ENCODE results near the gene WDR46.

Gene WDR46

DNA sequence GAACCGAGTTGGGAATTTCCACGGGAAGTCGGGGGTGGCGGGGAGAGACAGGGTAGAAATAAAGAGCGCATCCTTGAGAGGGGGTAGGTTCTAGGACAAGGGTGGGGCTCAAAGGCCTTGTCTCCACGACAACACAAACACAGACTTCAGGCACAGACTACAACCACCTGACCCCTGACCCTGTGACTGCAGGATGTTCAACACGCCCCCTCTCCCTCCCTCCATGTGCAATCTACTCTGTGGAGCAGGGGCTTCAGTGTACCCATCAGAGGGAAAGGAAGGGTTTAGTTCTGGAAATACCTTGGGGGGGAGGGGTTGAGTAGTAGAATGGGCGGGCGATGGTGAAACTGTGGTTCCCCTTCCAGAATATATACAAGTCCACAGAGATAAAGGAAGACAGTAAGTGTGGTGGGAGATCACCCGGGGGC, 25.5 kb upstream of the WDR46 start:
- peak overlapping the region; percentile 89 for H3K27ac ChIP-seq
- no peak for DNase-seq (ENCODE audit: low read depth, low spot score)

GRCh38 chr6:33313709-33314514, 24.9 kb upstream of the WDR46 start, which contains the start of gene TAPBP:
TAPBP (minus strand) TSS chr6:33314078; CDS start chr6:33314041, 37 bp downstream.
- no peak for DNase-seq (ENCODE audit: low read depth, low spot score)
- H3K27ac ChIP-seq = peak within 1 kb of the TSS; percentile 89

GRCh38 chr6:33313105-33313708, 24.2 kb upstream of the WDR46 start:
- no peak for DNase-seq (ENCODE audit: low read depth, low spot score)
- peak overlapping the region; percentile 89 for H3K27ac ChIP-seq

GRCh38 chr6:33312361-33313104, 23.5 kb upstream of the WDR46 start:
- no peak for DNase-seq (ENCODE audit: low read depth, low spot score)
- H3K27ac ChIP-seq = peak overlapping the region; percentile 89

- H3K27ac ChIP-seq = no peak overlapping the region
These were observed 17.3 kb upstream of the WDR46 start for GRCh38 chr6:33306356-33306755.

GRCh38 chr6:33305052-33305451, 16.0 kb upstream of the WDR46 start:
- no peak for DNase-seq (ENCODE audit: low read depth, low spot score)
- H3K27ac ChIP-seq = no peak overlapping the region

More at GRCh38 chr6:33306356-33306755, 17.3 kb upstream of the WDR46 start:
- no peak for DNase-seq (ENCODE audit: low read depth, low spot score)

GRCh38 chr6:33304216-33304615, 15.2 kb upstream of the WDR46 start:
- H3K27ac ChIP-seq = no peak overlapping the region
- DNase-seq (ENCODE audit: low read depth, low spot score) = no peak

GRCh38 chr6:33301877-33302276, 12.8 kb upstream of the WDR46 start:
- H3K27ac ChIP-seq = no peak overlapping the region

GRCh38 chr6:33299237-33299944, 10.4 kb upstream of the WDR46 start:
- peak overlapping the region; percentile 96 for H3K27ac ChIP-seq
- no peak for DNase-seq (ENCODE audit: low read depth, low spot score)

More at GRCh38 chr6:33301877-33302276, 12.8 kb upstream of the WDR46 start:
- DNase-seq (ENCODE audit: low read depth, low spot score) = no peak

DNA sequence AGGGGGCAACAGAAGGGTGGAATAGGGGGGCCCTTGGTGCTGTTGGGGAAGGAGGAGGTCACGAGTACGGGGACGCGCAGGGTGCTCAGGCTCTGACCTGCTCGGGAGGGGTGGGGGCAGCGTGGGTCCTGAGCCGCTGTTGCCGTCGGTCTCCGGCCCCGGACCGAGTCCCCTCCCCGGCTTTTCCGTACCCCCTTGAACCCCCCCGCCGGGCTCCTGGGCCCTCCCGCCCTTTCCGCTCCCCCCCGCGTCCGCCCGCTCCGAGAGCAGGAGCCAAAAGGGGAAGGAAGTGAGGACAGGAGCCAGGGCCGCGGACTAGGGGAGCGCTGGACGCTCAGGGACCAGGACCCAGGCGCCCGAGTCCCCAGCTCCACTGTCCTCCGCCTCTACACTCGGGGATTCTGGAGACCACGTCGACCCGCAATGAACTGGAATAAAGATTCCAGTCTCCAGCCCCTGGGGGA, 9.8 kb upstream of the WDR46 start, which contains the start of gene RGL2:
TSS of gene RGL2 (minus strand) at position 170 of the 464 bp plus-strand sequence. CDS start 332 bp downstream, outside the sequence.
- peak within 1 kb of the TSS; percentile 96 for H3K27ac ChIP-seq
- DNase-seq (ENCODE audit: low read depth, low spot score) = no peak

GRCh38 chr6:33297956-33298772, 9.1 kb upstream of the WDR46 start:
- peak; percentile 76 for DNase-seq (ENCODE audit: low read depth, low spot score)

GRCh38 chr6:33297406-33297955, 8.4 kb upstream of the WDR46 start:
- peak overlapping the region; percentile 96 for H3K27ac ChIP-seq
- DNase-seq (ENCODE audit: low read depth, low spot score) = no peak

More at GRCh38 chr6:33297956-33298772, 9.1 kb upstream of the WDR46 start:
- H3K27ac ChIP-seq = peak overlapping the region; percentile 96

DNA sequence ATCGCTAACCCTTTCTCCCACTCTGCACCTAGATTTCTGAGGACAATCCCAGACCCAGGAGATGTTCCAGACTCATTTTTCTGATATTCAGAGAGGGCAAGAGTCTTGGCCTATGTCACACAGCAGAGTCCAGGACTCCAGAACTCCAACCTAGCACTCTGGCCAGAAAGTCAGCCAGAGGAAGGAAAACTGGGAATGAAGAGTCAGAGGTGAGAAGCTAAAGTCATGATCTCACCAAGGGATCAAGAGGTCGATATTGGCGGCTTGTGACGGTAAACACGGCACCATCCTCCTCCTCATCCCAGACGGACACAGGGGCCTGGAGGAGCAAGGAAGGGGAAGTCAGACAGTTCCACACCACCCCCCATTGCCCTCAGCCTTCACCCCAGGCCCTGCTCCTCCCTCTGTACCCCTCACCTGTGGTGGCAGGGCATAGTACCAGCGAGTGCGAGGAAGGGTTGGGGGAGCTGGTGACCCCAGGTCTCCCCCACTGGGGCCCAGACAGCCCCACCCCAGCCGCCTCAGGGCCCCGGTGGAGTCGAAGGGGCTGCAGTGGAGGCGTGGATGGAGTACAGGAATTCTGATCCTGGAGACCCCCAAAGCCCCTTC, 7.9 kb upstream of the WDR46 start:
- H3K27ac ChIP-seq = peak overlapping the region; percentile 96
- DNase-seq (ENCODE audit: low read depth, low spot score) = no peak

GRCh38 chr6:33295621-33296369, 6.8 kb upstream of the WDR46 start:
- DNase-seq (ENCODE audit: low read depth, low spot score) = no peak
- H3K27ac ChIP-seq = no peak overlapping the region

- DNase-seq (ENCODE audit: low read depth, low spot score) = no peak
- no peak overlapping the region for H3K27ac ChIP-seq
These were observed 5.2 kb upstream of the WDR46 start for GRCh38 chr6:33294086-33294823.

DNA sequence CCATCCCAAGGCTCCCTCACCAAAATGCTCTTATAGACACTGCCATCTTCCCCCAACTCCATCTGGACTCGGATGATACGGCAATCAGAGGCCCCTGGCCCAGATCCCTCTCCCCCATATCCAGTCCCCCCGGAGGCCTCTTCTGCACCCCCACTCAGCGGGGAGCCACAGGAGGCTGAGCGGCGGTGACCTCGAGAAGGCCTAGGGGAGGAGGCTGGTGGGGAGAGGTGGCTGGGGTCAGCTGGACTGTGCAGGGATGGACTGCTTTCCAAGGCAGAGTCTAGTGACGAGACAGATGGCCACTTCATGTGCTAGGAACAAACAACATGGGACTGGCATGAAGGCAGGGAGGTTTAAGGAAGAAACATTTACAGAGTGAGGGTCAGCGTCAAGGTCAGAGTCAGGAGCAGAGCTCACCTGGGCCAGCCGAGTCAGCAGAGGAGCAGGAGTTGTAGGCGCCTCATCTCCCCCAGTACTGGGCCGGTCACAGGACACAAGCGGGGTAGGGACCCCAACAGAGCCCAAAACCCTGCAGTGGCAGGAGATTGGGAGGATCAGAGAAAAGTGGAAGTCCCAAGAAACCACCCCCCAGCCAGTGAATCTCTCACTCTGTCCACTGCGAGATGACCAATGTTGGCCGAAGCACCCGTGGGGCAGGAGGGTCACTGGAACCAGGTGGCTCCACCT, 4.1 kb upstream of the WDR46 start:
- DNase-seq (ENCODE audit: low read depth, low spot score) = no peak
- H3K27ac ChIP-seq = no peak overlapping the region
